Fibroblast of the aortic adventitia (primary cell): ENCODE data around the gene ASIC1. TPM values are rescaled to one million over a fixed set of nuclear protein-coding genes. Genes with fewer than 3 reads are reported as not detected.

Experiments
- DNase-seq: peaks from one replicate; pipeline ENCODE4 v3.0.0-alpha.2; 2010; ENCODE audit warnings: low read depth
- H3K4me3 ChIP-seq: 2 replicates; pipeline ENCODE4 v1.5.1; 2011; ENCODE audit warnings: low read depth, mild to moderate bottlenecking, control low read depth, low read length, moderate library complexity
- CTCF ChIP-seq: IDR thresholded peaks from 2 replicates; pipeline ENCODE4 v1.5.1; 2011; ENCODE audit warnings: mild to moderate bottlenecking, low read length, control low read depth, inconsistent platforms; ENCODE audit not compliant: insufficient read depth
- total RNA-seq: library from RNA; depleted of rRNA; stranded (reverse); fragments of >200 nt; gene quantifications from 2 replicates; pipeline ENCODE4 v1.2.3, GENCODE V29; 2012; ENCODE audit warnings: low replicate concordance

ASIC1 gene
- total RNA-seq, 1 donor: 4.9 TPM

DNA sequence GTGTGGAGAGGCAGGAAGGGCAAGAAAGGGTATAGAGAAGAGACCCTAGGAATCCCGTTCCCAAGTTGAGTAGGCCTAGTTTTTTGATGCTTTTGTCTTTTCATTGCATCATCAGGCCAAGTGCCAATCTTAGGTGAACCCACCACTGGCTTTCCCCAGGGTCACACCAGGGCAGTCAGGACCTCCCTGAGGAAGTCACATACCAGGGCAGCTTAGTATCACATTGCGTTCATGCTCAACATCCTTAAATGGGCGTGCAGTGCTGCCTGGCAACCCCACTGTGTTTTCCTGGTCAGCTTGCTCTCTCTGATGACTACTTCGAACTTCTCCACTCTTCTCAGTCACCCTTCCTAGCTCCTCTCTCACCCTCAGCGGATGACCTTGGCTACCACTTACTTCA, 9.0 kb downstream of the ASIC1 start:
- H3K4me3 ChIP-seq: no peak overlapping the region
- TF ChIP-seq CTCF: no peak
- peak; percentile 61 for DNase-seq

DNA sequence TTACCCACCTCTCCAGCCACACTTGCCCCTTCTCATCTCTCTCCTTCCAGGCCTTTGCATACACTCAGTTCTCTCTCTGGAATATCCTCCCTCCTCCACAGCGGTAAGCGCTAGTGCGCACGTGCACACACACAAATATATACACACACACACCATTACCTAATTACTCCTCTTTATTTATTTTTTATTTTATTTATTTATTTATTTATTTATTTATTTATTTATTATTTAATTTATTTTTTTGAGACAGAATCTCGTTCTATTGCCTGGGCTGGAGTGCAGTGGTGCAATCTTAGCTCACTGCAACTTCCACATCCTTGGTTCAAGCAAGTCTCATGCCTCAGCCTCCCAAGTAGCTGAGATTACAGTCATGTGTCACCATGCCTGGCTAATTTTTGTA, 11.7 kb downstream of the ASIC1 start:
- TF ChIP-seq CTCF: no peak
- no peak overlapping the region for H3K4me3 ChIP-seq
- no peak for DNase-seq

DNA sequence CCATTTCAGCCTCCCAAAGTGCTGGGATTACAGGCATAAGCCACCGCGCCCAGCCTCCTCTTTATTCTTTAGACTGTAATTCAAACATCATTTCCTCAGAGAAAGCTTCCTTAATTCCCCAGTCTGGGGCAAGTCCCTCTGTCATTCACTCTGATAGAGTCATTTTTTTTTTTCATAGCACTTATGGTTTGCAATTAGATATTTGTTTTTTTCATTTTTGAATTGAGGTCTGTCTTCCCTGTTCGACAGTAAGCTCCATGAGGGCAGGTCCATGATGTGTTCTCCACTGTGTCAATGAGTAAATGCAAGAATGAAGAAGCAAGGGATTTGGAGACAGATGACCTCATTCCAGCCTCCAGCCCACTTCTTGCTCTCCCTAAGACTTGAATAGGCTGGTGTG, 12.1 kb downstream of the ASIC1 start:
- no peak for DNase-seq
- no peak overlapping the region for H3K4me3 ChIP-seq
- no peak for TF ChIP-seq CTCF

GRCh38 chr12:50070314-50071060, 13.1 kb downstream of the ASIC1 start:
- TF ChIP-seq CTCF: peak; percentile 97
- H3K4me3 ChIP-seq: no peak overlapping the region
- DNase-seq: peak; percentile 93

DNA sequence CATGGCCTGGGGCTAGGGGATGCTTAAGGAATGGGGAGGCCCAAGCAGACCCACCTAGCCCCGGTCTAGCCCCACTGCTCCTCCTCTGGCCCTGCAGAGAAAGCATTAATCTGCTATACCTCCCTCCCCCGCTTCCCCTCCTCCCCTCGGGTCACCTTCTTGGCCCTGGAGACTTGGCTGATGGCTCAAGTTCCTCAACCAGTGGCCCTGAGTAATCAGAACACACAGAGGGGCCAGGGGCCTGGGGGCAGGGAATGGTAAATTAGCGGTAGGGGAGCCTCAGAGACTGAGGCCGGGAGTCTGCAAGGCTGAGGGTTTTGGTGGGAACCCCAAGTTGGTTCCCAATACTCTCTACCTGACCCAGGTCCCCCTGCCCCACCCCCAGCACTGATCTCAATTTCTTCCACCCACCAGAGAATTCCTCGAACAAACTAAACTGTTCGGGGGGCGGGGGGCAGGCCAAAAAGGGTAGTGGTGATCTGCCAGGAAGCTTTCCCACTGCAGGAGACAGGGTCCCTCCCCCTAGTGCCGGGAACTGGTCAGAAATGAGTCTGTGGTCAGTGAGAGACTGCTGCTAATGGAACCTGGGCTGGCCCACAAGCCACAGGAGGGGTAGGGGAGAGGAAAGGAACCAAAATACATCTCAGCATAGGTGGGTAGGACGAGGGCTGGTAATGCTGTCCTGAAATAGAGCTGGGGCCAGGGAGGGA, 15.0 kb downstream of the ASIC1 start:
- no peak overlapping the region for H3K4me3 ChIP-seq
- no peak for TF ChIP-seq CTCF
- no peak for DNase-seq

GRCh38 chr12:50073206-50073605, 15.8 kb downstream of the ASIC1 start:
- TF ChIP-seq CTCF: no peak
- DNase-seq: no peak
- H3K4me3 ChIP-seq: no peak overlapping the region
